Tibial nerve (tissue), 4 donors: ENCODE data around the gene PHRF1.

Source experiments
- CTCF ChIP-seq, 5 experiments: fragments of 200-600 bp in 3 of 5; fragments of 450-650 bp in 2 of 5; sonication (generic) in 3 of 5; IDR thresholded peaks; one replicate each; pipeline ENCODE4 v1.5.1; 2016 to 2019; ENCODE audit warnings: antibody characterized with exemption in 5 of 5, mild to moderate bottlenecking in 3 of 5, moderate library complexity in 2 of 5
- EP300 ChIP-seq, 2 donors: sonication (generic); formaldehyde crosslinking; IDR thresholded peaks; one replicate each; pipeline ENCODE4 v1.6.1; 2017; ENCODE audit warnings: antibody characterized with exemption in 2 of 2, mild to moderate bottlenecking in 1 of 2
- POLR2A ChIP-seq, 2 donors: fragments of 450-650 bp; IDR thresholded peaks; one replicate each; pipeline ENCODE4 v1.6.1; 2017; ENCODE audit warnings: antibody characterized with exemption in 2 of 2, mild to moderate bottlenecking in 2 of 2, moderate library complexity in 2 of 2

- no peak for TF ChIP-seq CTCF (IDR thresholded peaks at IDR 0.05)
- no peak for TF ChIP-seq POLR2A (IDR thresholded peaks at IDR 0.05)
- TF ChIP-seq EP300 (IDR thresholded peaks at IDR 0.05): no peak
Observed at GRCh38 chr11:636511-637332, 60.5 kb downstream of the PHRF1 start, which contains the start of gene DRD4.
